SH-SY5Y (cell line): ENCODE results near the gene DCLRE1A.

Experiments
- GATA2 ChIP-seq: IDR thresholded peaks from 2 replicates; pipeline ENCODE4 v1.6.1; 2011; ENCODE audit warnings: mild to moderate bottlenecking, low read depth, low read length
- GATA3 ChIP-seq: IDR thresholded peaks from 2 replicates; pipeline ENCODE4 v1.6.1; 2011; ENCODE audit warnings: low read depth, mild to moderate bottlenecking, low read length, moderate library complexity

DCLRE1A gene

DNA sequence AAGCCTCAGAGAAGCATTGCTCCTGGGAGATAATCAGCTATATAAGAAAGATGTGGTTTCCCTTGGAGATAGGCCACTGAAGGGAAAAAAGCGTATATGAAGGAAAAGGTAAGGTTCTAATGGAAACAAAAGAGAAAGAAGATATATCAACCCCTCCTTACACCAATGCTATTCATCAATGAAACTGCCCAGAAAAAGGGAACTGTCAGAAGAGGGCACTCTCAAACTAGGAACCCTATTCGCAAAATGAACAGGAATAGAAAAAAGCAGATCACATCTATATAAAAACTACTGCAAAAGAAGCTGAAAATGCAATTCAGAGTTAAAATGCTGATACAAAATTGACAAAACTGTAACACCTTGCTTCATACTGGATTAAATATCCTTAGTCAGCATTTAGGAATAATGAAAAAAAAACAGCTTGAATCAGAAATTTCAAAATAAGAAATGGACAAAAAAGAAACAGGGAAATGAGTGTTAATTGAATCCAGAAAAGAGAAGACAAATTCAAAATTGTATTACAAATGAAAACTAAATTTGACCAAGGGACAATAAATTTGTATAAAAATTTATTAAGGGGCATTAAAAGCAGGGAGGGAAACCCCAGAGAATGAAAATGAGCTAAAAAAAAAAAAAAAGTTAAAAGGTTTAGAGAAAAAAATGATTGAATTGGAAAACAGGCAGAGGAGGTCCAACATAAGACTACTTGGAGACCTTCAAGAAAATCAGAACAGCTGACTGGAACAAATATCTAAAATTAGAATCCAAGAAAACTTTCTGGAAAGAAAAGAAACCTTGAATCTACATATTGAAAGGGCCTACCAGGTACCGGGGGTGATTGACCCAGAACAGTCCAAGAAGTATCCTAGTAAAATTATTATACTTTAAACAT, 18.5 kb upstream of the DCLRE1A start:
- TF ChIP-seq GATA2 (no peak), GATA3 (no peak)

- TF ChIP-seq GATA3 (no peak), GATA2 (no peak)
Measured at GRCh38 chr10:113869789-113870188, 15.9 kb upstream of the DCLRE1A start.

GRCh38 chr10:113867904-113868303, 14.0 kb upstream of the DCLRE1A start:
- TF ChIP-seq GATA3, result no peak

DNA sequence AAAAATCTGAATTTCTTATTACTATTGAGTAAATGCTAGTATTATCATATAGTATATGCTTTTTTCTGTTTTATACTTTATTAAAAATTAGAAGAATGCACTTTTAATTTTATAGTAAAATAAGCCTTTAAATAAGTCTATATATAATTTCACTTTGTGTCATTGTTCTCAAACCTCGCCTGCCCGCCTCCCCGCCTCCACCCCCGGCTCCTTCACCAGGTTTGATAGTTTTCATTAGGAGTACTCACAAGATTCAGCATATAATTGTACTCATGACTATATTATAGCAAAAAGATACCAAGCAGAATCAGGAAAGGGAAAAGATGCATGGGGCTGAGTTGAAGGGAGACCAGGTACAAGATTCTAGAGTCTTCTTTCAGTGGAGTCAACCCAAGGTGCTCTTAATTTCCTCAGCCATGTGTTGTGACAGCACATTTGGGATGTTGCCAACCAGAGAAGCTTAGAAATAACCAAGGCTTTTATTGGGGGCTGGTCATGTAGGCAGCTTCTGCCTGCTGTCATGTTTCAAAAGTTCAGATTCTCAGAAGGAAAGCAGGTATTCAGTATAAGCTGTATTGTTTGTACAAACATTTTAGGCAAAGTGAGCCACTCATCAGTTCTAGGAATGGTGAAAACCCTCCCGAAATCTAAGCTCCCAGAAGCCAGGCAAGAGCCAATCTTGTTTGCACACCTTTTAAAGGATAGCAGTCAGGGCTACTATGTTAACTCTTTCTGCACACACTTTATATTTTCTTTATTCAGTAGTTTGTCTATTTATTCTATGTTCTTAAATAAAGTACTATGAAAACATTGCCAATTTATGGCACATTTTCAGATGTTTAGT, 12.9 kb upstream of the DCLRE1A start:
- TF ChIP-seq GATA2 (no peak), GATA3 (no peak)

DNA sequence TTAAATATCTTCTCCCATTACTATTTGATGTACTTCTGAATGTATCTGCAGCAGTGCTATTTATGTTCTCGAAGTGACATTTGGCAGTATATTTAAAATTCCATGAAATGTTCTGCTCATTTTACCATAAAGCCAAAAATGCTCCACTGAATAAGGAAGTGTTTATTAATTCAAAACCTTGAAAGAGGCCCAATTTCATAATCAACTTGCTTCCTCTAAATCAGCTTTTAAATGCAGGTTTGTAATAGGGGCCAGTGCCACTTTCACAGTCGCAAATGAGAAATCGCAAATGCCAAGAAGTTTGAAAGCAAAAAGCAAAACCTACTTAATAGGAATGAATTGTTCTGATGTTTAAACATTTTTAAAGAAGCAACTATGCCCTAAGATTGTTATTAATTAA, 12.0 kb upstream of the DCLRE1A start:
- no peak for TF ChIP-seq GATA2
- no peak for TF ChIP-seq GATA3

GRCh38 chr10:113859261-113859660, 5.4 kb upstream of the DCLRE1A start:
- TF ChIP-seq GATA3, result no peak
- TF ChIP-seq GATA2, result no peak

DNA sequence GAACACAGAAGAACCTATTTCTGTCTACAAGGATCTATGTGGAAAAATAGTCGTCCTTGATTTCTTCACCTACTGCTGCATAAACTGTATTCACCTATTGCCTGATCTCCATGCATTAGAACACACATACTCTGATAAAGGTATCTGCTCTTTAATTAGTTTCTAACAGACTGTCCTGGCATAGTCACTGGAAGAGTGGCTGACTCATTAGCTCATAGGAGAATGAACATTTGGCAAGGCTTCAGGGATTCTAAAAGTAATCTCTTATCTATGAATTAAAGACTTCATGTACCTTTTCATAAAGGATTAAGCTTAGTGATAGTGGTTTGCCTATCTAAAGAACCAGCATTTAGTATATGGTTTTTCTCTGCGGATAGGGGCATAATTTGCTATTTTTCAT, 4.7 kb upstream of the DCLRE1A start:
- no peak for TF ChIP-seq GATA2
- TF ChIP-seq GATA3, result no peak

- no peak for TF ChIP-seq GATA2
- no peak for TF ChIP-seq GATA3
Measured at GRCh38 chr10:113857210-113857609, 3.3 kb upstream of the DCLRE1A start.

DNA sequence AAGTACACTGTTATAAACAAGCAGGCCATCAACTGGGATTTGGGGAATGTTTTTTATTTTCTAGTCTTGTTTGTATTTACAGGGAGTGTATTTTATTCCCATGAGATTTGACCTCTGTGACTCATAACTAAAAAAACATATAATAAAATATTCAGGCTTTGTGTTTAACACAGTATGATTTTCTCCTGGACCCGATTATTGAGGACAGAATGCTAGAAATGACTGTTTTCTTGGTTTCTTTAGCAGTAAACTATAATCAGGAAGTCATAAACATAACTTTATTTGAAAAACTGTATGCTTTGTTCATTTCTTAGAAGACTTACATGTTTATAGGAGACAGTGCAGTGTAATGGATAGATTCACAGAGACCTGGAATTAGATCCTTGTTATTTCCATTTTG, 2.7 kb upstream of the DCLRE1A start:
- TF ChIP-seq GATA2, result no peak
- no peak for TF ChIP-seq GATA3

DNA sequence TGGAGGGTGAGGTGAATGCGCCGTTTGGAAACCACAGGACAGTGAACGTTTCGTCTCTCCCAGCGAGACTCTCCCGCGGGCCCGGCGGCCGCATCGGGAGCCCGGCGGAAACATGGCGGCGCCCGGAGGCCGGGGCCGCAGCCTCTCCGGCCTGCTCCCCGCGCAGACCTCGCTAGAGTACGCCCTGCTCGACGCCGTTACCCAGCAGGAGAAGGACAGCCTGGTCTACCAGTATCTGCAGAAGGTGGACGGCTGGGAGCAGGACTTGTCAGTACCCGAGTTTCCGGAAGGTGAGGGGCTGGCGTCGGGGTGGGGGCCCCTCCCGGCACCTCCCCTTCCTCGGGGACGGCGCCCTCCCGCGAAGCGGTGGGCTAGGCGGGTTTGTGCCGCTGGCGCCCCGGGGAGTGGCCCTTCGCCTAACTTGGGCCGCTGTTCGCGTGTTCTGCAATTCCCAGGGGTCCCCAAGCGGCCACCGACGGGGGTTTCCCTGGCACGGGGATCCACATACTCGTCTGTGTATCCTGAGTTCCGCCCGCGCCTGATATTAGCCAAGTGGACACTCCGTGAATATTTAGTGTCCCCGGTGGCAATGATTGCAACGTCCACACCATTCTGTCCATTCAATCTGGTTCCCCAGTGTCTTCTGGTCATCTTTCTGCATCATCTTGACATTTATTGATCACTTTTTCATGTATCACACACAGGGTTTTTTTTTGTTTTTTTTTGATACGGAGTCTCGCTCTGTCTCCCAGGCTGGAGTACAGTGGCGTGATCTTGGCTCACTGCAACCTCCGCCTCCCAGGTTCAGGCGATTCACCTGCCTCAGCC, 1.1 kb upstream of the DCLRE1A start:
- TF ChIP-seq GATA3, result no peak
- TF ChIP-seq GATA2, result no peak

GRCh38 chr10:113853578-113854012, 287 bp downstream of the DCLRE1A start:
- TF ChIP-seq GATA2, result no peak
- no peak for TF ChIP-seq GATA3

DNA sequence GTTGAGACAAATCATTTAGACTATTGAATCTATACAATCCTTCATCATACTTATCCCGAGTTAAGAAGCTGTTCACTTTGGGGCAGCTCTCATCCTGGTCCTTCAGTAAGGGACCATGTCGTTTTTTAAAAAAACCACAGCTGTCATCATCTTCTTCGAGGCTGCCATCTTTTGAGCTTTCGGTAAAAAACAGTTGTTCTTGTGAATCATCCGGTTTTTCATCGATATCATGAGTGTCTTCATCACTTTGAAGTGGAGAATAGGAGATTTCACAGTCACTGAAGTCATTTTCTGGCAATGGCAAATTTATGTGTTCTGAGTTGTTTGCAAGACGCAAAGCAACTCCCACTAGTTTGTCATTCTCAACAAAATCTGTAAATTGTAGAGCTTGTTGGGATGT, 3.9 kb downstream of the DCLRE1A start:
- no peak for TF ChIP-seq GATA3
- no peak for TF ChIP-seq GATA2

- TF ChIP-seq GATA2 (no peak), GATA3 (no peak)
Measured at GRCh38 chr10:113849140-113849803, 4.6 kb downstream of the DCLRE1A start.
